HG03342 (cell line): Measurements from ENCODE around the gene KCNK3.
"Not testable (repeated sequence)": the region's sequence is repeated elsewhere in the genome, so short reads cannot be mapped to it uniquely, and the experiment has no call there.

ENCODE experiments used
- ATAC-seq: cut with Tn5 transposase; IDR thresholded peaks from one replicate; pipeline ENCODE4 v1.9.1; 2021; ENCODE audit warnings: mild to moderate bottlenecking, moderate library complexity; ENCODE audit not compliant: unreplicated experiment

The KCNK3 gene

DNA sequence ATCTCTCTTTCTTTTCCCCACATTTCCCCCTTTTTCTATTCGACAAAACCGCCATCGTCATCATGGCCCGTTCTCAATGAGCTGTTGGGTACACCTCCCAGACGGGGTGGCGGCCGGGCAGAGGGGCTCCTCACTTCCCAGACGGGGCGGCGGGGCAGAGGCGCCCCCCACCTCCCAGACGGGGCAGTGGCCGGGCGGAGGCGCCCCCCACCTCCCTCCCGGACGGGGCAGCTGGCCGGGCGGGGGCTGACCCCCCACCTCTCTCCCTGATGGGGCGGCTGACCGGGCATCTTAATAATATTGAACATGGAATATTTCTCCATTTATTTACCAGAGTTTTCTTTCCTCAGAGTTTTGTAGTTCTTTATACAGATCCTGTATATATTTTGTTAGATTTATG, 27.2 kb upstream of the KCNK3 start:
- ATAC-seq = not testable (repeated sequence)

DNA sequence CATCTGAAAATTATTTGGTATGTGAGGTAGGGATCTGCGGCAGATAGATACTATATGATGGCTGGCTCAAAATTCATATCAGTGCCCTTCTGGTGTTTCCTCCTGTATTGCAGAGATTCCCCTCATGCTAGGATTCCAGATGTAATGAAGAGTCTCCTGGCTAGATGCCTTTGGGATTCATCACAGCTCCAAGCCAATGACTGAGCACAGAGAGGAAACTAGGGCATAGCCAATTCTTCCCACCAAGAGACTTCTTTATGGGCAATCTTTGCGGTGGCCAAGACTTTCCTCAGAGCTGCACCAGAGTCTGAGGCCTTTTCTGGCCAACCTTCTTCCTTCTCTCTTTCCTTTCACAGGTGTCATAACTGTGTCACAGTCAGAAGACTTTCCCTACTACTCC, 25.9 kb upstream of the KCNK3 start:
- ATAC-seq = no peak

GRCh38 chr2:26668041-26668440, 24.5 kb upstream of the KCNK3 start:
- ATAC-seq = no peak

DNA sequence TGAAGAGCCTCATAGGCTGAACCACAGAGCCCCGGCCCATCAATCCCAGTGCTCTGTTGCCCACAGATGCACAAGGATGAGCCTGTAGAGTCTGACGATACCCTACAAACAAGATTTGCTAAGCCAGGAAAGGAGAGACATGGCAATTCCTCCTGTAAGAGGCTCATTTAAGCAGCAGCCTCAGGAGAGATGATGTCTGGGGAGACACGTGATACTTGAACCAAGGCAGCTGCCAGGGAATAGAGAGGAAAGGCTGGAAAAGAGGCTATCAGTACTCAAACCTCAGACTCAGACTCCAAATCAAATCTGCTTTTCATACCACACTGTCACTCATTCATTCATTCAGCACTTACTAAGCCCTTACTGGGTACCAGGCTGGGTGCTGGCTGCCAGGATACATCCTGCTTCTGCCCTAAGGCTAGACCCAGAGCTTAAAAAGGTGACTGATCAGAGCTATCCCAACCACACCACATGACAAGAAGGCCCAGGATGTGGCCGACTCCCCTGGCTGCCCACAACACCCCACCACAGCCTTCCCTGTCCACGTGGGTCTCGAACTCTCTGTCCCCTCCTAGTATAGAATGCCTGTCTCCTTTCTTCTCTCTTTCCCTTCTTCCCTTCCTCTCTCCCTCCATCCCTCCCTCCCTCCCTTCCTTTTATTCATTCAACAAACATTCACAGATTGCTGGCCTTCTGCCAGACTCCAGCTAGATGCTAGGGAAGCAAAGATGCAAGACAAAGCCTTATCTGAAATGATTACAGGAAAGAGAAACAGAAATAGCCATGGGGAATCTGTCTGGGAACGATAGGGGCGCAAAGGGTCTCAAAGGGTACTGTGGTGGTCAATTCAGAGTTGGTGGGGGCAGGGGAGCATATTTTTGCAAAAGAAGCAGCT, 23.4 kb upstream of the KCNK3 start:
- ATAC-seq = no peak

- ATAC-seq = no peak
Observed at GRCh38 chr2:26670171-26670570, 22.4 kb upstream of the KCNK3 start.

DNA sequence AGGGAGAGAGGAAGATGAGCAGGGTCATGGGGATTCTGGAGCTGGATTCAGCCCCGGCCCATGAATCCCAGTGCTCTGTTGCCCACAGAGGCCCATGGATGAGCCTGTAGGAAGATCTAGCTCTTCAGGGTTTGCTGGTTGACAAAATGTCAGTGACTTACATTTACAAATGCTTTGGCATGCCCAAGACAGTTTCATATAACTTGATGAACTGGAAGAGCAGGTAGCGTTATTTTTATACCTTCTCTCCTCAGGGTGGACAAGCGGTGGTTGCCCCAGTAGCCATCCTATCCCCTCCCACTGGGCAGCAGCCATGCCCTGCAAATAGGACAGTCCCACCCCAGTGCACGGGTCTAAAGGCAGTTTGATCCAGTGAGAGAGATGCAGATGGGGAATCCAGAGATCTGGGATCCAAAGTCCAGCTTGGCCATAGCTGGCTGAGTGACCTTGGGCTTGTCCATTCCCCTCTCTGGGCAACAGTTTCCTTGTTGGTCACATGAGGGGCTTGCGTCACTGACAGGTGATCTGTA, 21.5 kb upstream of the KCNK3 start:
- ATAC-seq = no peak

DNA sequence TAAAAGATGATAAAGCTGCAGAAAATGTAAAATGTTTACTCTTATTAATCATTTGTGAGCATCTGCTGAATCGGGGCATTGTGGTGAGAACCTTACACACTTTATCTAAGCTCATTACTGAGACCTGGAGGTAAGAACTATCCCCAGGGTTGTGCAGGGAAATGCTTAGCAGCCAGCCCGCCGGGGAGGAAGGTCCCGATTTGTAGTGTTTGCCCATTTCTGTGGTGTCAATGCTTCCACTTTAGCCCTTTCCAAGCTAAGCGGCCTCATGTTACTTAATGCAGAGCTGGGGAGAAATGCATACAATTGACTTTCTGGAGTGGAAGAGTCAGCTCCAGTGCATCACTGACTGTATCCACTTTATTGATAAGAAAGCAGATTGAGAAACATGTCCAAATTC, 20.8 kb upstream of the KCNK3 start:
- ATAC-seq = no peak

DNA sequence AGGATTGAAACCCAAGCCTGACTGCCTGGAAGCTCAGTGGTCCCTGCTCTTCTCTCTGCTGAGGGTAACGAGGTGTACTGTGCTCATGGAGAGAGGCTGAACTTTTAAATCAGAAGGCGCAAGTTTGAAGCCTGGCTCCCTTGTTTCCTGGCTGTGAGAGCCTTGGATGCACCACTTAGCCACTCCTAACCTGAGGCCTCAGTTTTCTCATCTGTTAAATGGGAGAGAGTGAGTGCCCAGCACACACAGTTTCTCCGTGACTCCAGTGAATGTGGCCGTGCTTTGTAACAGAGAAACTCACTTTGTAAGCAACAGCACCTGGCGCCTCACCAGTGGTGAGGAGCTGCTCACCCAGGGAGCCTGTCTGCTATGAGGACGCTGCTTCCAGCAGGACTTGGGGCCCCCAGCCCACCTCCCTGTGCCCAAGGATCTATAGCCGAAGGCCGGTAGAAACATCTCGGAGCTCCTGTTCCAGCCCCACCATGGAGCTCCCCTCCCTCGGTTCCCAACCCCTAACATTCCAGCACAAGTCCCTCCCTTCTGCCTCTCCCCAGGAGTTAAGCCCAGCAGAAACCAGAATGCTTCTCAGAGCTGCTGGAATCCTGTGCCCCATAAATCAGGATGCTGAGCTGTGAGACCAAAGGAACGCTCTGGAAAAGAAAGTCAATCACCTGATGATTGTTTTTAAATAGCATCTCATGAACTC, 20.3 kb upstream of the KCNK3 start:
- no peak for ATAC-seq

DNA sequence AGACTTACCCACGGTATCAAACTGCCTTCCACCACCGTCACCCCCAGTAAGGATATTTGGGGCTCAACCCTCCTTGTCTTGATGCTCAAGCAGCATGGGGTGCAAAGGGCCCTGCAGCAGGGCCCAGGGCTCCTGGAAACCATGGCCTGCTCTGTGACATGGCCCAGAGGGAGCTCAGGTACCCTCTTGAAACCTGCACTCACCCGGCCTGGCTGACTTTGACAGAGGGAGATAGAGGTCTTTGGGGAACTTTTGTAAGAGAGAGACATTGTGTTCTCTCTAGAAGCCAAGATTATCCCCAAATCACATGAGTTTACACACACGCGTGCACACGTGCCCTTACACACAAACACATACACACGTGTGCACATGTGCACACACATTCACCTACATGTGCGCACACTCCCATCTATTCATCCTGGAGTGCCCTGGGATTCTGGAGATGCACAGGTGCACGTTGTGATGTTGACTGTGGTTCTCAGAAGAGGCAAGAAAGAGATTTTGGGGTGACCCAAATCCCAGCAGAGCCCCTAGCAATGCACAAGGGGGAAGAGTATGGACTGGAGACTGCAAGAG, 19.6 kb upstream of the KCNK3 start:
- ATAC-seq = no peak

GRCh38 chr2:26674002-26674751, 18.3 kb upstream of the KCNK3 start:
- ATAC-seq = no peak

DNA sequence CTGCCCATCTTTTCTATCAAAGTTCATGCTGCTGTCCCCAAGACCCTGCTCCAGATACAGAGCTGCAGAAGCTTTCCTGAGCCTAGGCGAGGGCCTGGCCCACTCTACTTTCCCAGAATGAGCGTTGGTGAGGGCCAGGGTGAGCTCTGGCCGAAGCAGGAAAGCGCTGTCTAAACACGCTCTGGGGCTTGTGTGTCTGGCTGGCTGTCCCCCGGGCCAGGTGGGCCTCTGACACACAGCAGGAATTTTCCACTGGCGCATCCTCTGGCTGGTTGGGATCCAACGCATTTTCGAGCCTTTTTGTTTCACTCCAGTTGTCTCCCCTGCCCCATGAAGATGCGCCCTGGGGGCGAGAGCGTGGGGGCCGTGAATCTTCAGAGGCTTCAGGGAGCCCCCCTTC, 17.8 kb upstream of the KCNK3 start:
- ATAC-seq = no peak

- ATAC-seq = no peak
Observed at GRCh38 chr2:26675651-26676255, 16.8 kb upstream of the KCNK3 start.

- no peak for ATAC-seq
Observed at GRCh38 chr2:26678035-26678434, 14.5 kb upstream of the KCNK3 start.

DNA sequence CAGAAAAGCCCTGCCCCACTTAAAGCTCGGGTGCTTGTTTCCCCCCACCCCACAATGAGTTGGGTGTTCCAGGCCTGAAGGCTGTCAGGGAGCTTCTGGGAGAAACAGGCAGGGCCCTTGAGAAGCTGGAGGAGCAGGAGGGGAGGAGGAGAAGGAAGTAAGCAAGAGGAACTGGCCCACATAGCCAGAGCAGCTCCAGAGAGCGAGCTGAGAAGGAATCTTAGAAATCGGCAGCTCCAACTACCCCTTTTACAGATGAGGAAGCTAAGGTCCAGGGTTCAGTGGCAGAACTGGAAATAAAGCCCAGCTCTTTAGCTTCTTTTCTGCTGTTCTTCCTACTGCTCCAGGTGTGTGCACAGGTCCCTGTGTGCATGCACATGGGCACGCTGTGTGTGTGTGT, 12.7 kb upstream of the KCNK3 start:
- ATAC-seq = no peak

GRCh38 chr2:26681656-26682055, 10.9 kb upstream of the KCNK3 start:
- ATAC-seq = no peak

- no peak for ATAC-seq
Observed at GRCh38 chr2:26682155-26682554, 10.4 kb upstream of the KCNK3 start.

DNA sequence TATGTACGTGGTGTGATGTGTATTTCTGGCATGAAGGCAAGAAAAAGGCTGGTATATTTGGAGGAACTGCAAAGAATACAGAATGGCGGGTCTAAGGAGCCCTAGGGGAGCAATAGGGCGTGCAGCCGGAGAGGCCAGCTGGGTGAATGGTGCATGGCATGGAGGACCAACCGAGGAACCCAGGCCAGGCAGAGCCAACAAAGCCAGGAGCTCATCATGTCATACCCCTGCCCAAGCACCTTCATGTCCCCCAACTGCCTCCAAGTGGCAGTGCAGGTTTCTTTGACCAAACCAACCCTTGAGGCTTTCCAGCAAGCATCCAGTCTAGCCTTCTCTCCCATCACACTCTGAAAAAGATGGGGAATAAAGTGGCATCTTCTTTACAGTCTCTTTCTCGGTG, 8.9 kb upstream of the KCNK3 start:
- ATAC-seq = no peak

GRCh38 chr2:26685341-26685740, 7.2 kb upstream of the KCNK3 start:
- ATAC-seq = no peak

- no peak for ATAC-seq
Observed at GRCh38 chr2:26685989-26686839, 6.3 kb upstream of the KCNK3 start.

DNA sequence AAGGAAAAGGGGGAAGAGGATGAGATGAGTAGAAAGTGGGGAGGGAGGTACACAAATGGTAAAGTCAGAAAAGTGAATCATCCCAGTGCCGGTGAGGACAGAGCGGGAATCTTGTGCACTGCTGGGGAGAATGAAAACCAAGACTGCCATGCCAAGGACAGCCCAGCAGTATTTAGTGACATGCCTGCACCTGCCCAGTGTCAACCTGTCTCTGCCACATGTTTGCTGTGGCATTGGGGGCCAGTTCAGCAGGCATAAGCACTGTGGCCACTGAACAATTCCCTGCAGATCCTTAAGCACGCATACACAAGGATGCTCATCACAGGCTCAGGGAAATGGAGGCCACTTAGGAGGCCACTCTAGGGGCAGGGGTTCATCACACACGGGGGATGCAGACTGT, 5.2 kb upstream of the KCNK3 start:
- ATAC-seq = no peak
